ENCODE results near the gene BPIFB4.

GRCh38 chr20:33068251-33068939 lies 11.0 kb upstream of the BPIFB4 start:
- TF ChIP-seq CTCF (IDR thresholded peaks at IDR 0.05; ENCODE audit: poor library complexity) (no peak), EZH2phosphoT487 (IDR thresholded peaks at IDR 0.05; ENCODE audit: low read depth, severe bottlenecking, unreplicated experiment) (no peak)

Data from hepatocyte (in vitro differentiated cells).